CD4-positive, alpha-beta T cell treated with Interleukin-4 for 4 hours (primary cell): Measurements from ENCODE around the gene CPA4.
"Not testable (repeated sequence)": the region's sequence is repeated elsewhere in the genome, so short reads cannot be mapped to it uniquely, and the experiment has no call there.

Source experiments
- DNase-seq: peaks from one replicate; pipeline ENCODE4 v3.0.0-alpha.2; 2020

CPA4 gene, protein sequence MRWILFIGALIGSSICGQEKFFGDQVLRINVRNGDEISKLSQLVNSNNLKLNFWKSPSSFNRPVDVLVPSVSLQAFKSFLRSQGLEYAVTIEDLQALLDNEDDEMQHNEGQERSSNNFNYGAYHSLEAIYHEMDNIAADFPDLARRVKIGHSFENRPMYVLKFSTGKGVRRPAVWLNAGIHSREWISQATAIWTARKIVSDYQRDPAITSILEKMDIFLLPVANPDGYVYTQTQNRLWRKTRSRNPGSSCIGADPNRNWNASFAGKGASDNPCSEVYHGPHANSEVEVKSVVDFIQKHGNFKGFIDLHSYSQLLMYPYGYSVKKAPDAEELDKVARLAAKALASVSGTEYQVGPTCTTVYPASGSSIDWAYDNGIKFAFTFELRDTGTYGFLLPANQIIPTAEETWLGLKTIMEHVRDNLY

DNA sequence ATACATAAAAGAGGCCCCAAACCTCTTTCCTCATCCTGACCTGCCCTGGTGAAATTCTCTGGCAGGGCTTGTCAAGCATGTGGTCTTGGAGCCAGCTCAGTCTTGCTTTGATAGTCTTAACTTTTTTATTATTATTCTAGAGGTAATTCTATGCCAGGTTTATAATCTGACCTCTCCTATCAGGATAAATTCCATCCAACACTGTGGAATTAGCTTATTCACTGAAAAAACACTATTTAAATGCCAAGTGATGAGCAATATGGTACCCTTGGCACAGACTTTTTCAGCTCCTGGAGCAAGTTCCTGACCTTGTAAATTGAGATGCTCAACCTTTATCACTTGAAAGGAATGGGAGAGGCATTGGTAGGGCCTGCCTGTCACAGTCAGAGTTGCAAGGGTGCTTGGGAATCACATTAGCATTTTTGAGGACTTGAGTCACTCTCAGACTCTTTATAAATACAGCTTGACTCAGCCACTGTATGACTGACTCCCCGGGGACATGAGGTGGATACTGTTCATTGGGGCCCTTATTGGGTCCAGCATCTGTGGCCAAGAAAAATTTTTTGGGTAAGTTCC lies at the start of gene CPA4:
Gene CPA4, plus strand, starts transcription at position 480 of the 576 bp plus-strand sequence. Its CDS starts 20 bp downstream, at position 500.
- DNase-seq = no peak

DNA sequence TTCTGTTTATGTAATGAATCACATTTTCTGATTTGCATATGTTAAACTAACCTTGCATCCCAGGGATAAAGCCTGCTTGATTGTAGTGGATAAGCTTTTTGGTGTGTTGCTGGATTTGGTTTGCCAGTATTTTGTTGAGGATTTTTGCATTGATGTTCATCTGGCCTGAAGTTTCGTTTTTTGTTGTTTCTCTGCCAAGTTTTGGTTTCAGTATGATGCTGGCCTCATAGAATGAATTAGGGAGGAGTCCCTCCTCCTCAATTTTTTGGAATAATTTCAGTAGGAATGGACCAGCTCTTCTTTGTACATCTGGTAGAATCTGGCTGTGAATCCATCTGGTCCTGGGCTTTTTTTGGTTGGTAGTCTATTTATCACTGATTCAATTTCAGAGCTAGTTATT lies 49.5 kb upstream of the CPA4 start:
- not testable (repeated sequence) for DNase-seq

DNA sequence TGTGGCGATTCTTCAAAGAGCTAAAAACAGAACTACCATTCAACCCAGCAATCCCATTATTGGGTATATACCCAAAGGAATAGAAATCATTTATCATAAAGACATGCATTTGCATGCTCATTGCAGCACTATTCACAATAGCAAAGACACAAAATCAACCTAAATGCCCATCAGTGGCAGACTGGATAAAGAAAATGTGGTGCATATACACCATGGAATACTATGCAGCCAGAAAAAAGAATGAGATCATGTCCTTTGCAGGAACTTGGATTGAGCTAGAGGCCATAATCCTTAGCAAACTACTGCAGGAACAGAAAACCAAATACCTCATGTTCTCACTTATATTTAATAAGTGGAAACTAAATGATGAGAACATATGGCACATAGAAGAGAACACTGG lies 46.5 kb upstream of the CPA4 start:
- not testable (repeated sequence) for DNase-seq

DNA sequence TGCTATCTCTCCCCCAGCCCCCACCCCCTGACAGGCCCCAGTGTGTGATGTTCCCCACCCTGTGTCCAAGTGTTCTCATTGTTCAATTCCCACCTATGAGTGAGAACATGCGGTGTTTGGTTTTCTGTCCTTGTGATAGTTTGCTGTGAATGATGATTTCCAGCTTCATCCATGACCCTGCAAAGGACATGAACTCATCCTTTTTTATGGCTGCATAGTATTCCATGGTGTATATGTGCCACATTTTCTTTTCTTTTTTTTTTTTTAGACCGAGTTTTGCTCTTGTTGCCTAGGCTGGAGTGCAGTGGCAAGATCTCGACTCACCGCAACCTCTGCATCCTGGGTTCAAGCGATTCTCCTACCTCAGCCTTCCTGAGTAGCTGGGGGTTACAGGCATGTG lies 44.1 kb upstream of the CPA4 start:
- DNase-seq = not testable (repeated sequence)

DNA sequence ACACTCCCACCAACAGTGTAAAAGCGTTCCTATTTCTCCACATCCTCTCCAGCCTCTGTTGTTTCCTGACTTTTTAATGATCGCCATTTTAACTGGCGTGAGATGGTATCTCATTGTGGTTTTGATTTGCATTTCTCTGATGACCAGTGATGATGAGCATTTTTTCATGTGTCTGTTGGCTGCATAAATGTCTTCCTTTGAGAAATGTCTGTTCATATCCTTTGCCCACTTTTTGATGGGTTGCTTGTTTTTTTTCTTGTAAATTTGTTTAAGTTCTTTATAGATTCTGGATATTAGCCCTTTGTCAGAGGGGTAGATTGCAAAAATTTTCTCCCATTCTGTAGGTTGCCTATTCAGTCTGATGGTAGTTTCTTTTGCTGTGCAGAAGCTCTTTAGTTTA lies 43.3 kb upstream of the CPA4 start:
- DNase-seq = not testable (repeated sequence)

DNA sequence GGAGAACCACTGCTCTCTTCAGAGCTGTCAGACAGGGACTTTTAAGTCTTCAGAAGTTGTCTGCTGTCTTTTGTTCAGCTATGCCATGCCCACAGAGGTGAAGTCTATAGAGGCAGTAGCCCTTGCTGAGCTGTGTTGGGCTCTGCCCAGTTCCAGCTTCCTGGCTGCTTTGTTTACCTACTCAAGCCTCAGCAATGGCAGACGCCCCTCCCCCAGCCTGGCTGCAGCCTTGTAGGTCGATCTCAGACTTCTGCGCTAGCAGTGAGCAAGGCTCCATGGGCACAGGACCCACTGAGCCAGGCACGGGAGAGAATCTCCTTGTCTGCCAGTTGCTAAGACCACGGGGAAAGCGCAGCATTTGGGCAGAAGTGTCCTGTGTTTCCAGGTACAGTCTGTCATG lies 38.4 kb upstream of the CPA4 start:
- no peak for DNase-seq

DNA sequence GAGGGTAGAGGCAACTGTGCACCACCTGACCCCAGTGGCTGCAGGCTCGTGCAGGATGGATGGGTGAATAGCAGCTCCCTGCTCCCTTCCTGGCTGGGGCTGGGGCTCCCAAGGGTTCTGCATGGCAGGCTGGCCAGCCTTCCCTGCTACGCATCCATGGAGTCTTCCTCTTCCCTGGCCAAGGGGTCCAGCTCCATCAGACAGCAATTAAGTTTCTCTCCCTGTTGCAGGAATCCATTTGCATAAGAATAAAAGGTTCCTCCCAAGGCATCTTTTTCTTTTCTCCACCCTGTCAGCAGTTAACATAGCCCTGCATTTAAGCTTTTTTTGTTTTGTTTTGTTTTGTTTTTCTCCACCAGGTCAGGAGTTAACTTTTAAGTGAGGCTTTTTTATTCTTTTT lies 36.3 kb upstream of the CPA4 start:
- no peak for DNase-seq

DNA sequence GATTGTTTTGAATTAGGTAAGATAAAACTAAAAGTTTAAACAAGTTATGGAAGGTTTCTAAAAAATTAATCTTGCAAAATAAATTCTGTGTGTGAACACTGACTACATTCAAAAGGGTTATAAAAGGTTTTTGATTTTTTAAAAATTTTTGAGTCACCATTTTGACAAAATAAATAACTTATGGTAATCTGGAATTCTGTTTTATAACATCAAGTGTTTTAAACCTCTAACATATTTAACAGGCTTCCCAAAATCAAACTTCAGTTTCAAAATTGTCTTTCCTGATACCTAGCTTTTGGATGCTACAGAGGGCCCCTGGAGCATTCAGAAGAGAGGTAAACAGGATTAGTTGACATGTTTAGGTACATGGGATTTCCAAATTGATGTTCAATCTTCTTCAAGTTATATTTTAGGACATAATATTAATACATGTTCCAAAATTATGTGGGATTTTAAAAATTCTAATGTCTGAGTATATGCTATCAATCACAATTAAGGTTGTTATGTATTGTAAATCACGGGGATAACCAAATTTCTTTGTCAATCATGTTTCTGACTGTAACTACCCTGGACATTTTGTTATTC lies 34.4 kb upstream of the CPA4 start:
- DNase-seq = no peak

DNA sequence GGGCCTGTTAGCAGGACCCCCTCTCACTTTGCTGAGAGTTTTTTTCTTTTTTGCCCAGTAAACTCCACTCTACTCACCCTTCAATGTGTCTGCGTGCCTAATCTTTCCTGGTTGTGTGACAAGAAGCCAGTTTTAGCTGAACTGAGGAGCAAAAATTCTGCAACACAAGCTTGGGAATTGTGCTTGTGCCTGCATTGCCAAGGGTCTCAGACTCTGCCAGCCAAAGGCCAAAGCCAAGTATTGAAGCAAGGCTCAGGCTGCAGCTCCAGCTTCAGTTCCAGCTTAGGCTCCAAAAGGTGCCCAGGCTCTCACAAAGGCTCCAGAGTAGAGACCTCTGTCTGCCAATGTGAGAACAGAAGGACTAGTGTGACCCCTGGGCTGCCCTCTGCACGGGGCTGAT lies 30.5 kb upstream of the CPA4 start:
- DNase-seq = no peak

DNA sequence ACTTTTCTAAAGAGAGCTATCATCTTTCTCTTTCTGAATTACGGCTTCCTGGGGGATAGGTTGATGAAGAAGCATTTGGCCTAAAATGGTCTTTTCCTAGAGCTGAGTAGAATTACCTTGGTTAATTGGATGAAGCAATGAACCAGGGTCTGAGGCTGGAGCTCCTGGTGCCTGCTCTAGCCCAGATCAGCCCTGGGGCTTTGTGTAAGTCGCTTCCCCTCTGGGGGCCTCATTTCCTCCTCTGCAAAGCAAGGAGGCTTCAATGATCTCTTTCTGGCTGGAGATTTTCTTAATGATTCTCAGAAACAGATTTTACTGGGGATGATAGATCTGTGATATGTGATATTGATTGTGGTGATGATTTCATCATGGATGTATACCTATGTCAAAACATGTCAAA lies 29.8 kb upstream of the CPA4 start:
- DNase-seq = no peak

DNA sequence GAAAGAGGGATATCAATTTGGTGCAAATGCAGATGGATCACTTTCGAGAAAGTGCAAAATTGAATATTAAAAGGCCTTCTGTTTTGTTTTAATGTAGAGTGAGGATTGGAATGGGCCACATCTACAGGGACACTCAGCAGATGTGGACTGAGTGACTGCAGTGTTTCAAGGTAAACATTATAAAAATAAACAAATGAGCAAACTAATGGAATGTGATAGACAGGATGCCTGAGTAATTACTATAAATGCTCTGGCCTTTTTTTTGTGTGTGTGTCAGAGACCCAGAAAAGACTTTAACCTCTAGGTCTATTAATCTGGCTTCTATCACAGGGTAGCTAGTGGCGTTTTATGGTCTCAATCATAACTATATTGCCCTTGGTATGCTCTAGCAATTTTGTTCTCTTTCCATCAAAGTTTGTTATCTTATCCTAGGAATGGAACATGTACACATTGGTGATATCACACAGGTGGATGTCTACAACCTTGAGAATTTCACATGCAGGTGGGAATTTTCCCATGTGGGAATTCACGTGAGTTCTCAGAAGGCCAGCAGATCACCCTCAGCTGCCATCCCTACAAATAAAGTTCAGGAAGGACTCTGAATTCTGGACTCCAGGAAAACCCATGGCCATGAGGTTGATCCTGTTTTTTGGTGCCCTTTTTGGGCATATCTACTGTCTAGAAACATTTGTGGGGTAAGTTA lies 26.6 kb upstream of the CPA4 start, which contains the start of gene CPA2:
Gene CPA2, plus strand, starts transcription at position 606 of the 703 bp plus-strand sequence. Its CDS starts 19 bp downstream, at position 625.
- DNase-seq = no peak

DNA sequence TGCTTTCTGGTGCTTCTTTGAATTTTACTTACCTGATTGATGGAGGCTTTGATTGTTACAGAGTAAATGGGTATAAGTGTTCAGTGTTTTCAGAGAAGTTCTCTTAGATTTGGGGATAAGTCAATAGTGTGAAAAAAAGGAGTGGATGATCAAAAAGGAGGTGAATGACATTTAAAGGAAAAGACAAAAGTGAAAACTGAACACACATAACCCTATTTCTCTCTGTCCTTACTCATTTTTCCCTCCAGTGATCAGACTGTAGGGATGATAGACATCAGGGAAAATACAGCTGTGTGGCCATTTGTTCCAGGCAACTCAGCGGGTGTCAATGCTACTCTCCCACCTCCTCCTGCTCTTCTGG lies 26.0 kb upstream of the CPA4 start:
- no peak for DNase-seq

DNA sequence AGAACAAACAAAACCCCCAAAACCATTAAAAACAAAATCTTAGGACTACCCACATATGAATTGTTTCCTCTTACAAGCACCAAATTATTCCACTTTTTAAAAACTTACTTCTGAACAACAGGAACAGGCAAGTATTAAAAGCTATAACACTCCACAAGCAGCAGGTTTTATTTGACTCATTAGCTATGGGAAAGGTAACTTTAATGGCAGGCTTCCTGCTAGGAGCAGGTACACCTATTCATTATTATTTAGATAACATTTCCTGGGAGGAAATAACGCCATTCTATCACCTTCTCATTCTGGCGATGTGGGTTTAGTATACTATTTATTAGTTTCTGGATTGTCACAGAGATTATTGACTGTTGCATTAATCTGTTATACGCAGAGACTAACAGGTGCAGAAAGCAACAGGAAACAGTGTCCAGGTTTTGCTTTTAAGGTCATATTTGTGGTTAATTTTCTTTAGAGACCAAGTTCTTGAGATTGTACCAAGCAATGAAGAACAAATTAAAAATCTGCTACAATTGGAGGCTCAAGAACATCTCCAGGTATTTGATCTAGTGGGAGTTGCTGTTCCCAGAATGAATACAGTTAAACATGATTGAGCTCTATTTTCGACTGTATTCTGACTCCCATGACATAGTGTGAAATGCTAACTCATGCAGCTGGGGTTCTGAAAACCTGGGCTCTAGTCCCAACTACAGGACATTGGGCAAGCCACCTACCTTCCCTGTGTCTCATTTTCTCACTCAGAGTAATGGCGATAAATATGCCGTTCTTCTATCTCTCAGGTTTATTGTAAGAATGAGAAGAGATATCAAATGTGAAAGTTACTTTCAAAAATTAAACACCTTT lies 24.3 kb upstream of the CPA4 start:
- no peak for DNase-seq

DNA sequence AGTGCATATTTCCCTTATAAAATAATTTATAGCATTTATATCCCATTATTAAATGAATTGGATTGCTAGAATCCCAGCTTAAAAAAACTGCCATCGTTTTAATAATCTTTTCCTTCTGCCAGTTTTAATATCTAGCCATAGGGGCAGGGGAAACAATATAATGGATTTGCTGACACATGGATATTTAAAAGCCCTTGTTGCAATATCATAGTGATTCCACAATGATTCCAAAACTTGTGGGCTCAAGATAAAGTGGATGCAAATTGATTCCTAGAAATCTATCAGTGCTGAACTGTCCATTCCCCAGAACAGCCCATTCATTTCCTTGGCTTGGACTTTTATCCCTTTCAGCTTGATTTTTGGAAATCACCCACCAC lies 23.7 kb upstream of the CPA4 start:
- no peak for DNase-seq

DNA sequence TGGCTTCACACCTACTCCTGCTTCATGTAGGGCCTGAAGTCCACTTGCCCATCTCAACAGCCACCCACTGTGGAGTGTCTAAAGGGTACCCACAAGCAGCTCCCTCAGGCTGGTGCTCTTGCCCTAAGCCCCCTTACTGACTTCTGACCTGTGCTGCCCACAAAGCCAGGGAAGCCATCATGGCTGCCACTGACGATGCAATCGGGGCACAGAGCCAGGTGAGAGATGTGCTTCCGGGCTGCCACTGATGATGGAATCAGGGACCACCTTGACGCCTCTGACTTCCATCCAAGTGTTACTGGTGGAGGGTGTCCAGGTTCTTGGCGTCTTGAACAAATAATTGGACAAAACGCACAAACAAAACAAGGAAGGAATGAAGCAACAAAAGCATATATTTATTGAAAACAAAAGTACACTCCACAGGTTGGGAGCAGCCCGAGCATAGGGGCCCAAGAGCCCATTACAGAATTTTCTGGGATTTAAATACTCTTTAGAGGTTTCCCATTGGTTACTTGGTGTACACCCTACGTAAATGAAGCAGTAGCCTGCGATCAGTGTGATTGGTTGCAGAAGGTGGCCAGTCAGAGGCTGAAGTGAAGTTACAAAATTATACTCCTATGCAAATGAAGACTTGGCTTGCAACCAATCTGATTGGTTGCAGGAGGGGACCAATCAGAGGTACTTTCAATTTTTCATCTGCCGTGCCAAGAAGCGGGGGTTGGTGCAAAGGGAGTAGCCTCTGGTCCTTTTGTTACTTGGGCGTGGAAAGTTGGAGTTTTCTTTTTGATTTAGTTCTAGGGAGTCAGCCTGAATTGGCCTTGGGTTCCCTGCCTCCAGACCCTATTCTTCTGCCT lies 21.8 kb upstream of the CPA4 start:
- DNase-seq = no peak

DNA sequence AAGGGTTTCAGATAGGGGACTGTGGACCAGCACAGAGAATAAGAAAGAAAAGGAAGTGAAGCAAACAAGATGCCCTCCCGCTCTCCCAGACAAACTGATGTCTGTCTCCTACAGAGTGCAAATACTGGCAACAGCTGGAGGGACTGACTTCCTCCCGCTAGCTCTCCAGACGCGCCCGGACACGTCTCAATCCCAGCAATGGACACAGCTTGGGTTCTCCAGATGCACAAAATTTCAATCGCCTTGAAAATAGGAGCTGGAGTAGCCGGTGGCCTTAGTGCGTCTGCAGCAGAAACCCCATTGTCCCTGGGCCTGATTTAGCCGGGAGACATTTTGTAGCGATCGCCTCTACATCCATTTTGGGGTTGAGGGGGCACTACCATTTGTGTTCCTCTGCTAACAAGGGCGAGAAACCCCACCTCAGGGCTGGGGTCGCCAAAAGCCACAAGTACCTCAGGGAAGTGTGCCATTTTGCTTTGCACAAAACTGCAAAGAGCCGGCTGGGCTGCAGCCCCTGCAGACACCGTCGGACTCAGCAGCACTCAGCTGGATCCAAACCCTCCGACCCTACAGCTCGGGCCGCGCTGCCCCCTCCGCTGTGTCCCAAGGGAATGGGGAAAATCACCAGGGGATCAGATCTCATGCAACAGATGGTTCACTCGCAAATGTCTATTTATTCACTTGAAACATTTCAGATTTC lies 20.4 kb upstream of the CPA4 start:
- no peak for DNase-seq

DNA sequence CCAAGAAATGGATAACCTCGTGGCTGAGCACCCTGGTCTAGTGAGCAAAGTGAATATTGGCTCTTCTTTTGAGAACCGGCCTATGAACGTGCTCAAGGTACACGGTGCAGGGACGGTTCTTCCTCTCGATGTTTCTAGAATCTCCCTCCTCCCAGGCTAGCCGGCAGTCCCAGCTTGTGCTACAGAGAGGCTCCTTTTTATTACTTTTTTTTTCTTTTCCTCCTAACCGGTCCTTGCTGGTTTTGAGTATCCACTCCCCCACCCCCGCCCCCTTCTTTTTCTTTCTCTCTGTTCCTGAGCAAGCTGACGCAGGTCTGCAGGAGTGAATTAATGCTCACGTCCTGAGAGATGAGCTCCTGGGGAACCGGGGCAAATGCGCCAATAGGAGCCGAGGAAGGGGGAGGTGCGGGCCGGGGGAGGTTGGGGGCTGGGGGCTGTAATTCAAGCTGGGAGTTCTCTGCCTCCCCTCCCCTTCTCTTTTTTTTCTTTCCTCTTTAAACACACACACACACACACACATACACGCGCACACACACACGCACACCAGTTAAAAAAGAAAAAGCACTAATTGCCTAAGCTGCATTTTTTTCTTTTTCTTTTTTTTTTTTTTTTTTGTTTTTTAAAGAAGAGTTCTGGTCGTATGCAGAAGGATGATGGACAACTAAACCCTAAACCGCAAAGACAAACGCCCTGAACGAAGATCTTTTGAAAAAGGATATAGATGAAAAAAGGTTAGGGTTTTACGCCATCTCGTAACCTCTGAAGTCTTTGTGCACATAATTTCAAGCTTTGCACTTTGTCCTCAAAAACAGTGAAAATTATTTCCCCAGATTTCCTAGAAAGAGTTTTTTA lies 19.7 kb upstream of the CPA4 start:
- no peak for DNase-seq

DNA sequence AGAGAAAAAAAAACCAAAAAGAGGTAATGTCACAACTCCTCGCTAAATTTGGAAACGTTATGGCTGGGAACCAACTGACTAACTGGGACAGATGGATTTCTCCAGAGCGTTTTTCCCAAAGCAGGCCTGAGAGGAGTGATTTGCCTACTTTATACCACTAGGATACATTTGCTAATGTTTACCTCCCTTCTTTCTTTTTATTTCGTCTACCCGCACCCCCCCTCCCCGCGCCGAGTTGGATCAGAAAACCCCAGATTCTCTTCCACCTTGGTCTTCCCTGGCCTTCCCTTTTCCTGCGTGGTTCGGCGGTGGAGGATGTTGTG lies 19.1 kb upstream of the CPA4 start:
- no peak for DNase-seq

DNA sequence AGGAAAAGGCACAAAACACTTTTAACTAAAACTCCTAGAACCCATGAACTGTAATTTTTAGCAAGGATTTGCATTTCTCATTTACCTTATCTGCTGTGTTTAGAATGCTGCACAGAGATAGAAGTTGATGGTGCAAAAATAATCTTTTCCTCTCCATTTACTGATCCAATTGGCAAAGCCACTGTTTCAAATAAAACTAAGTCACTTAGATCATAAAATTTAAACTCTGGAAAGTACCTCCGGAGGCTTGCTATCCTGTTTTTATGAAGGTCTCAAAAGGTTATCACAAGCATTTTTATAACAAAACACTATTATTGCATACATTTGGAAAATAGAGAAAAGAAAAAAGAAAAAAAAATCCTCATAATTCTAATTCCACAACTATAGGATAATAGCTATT lies 18.7 kb upstream of the CPA4 start:
- DNase-seq = no peak

DNA sequence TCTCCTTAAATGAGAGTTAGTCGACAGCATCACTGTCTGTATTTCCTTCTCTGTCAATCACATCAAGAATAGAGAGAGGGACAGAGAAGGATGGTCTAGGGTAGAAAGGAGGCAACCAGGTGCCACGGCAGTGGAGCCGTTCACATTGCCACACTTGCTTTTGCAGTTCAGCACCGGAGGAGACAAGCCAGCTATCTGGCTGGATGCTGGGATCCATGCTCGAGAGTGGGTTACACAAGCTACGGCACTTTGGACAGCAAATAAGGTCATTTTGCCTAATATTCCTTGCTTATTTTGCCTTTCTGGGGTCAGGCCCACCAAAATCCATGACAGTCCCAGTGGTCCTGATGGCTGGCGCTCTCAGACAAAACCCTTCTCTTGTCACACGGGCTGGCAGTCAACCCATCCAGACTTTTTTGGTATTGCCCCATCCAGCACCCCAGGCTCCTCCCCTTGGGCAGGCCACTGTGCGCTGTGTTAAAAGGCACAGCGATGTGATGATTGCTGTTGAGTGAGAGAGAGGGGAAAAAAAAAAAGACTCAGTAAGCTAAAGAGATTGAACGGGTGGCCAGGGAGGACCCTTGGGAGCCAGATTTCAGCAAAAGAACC lies 17.9 kb upstream of the CPA4 start:
- DNase-seq = no peak
